NCI-H1694 (cell line): ENCODE results near the gene NCK2.

Source experiments
- DNase-seq: peaks from one replicate; lab custom pipeline; 2025; lab: John Stamatoyannopoulos, UW

The NCK2 gene

DNA sequence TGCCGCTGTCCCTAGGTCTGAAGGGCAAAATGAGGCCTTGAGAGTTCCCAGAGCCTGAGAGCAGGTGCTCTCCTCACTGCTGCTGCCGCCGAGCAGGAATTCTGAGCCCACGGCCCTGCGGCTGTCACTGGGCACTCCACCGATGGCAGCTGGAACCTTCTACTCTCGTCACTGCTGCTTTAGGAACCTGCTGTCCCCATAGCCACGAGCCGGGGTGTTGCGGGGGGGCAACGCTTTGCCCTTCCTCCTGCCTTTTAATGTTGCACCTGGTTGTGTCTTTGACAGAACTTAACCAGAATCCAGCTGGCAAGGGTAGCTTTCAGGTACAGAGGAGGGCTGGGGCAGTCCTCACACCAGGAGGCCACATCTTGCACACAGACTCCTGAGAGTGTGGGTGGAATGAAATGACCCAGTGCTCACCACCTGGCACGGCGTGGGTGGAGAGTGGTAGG, 32.3 kb downstream of the NCK2 start:
- DNase-seq: no peak

DNA sequence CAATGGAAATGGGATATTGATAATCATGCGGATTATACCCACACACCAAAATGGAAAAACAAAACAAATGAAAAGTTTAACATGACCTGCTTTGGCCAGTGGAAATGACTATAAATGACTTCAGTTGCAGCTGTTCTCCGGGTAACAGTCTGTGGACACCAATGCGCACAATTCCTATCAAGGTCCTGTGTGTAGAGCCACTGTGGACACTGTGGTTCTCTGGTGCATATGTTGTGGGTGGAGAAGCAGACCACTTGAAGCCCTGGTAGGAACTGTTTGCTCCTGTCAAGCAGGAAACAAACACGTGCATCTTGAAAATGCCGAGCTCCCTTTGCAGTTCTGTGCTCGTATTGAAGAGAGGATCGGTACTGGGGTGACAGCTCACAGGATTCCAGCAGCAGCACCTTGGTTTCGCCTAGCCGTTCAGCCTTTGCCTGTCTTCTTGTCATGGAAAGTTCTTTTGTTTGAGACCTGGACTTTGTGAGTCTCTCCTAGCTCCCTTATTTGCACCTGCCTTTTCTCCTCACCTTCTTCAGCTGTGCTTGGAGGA, 32.9 kb downstream of the NCK2 start:
- no peak for DNase-seq

DNA sequence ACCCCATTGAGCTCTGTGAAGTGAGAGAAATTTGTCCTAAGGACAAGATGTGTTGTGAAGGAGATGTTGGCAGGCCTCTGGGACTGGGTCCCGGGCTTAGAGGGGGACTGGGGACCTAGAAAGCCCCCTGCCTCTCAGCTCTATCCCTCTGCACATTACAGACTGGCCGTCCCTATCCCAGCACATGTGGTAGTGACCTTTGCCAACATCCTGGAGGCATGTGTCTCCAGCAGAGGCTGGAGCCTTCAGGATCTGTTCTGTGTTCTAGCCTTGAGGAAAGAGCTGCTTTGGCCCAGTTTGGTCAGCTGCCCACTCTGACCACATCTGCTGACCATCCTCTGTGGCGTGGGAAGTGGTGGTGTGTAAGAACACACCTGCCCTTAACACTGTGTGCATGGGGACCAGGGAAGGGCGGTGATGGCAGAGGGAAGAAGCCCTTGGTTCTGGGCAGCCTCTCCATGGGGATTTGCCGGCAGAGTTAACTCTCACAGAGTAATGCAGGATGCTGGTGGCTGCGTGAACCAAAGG, 33.4 kb downstream of the NCK2 start:
- no peak for DNase-seq

GRCh38 chr2:105779394-105779793, 34.7 kb downstream of the NCK2 start:
- DNase-seq: no peak

DNA sequence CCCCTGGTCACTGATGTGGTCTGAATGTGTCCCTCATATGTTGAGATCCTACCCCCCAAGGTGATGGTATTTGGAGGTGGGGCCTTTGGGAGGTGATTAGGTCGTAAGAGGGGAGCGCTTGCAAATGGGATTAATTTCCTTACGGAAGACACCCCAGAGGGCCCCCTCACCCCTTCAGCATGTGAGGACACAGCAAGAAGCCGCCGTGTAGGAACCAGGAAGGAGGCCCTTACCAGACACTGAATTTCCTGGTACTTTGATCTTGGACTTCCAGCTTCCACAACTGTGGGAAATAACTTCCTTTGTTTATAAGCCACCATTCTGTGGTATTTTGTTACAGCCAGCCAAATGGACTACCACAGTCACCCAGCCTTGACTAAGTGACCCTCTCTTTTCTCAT, 35.9 kb downstream of the NCK2 start:
- no peak for DNase-seq

GRCh38 chr2:105781274-105781978, 36.7 kb downstream of the NCK2 start:
- no peak for DNase-seq

GRCh38 chr2:105782123-105782522, 37.4 kb downstream of the NCK2 start:
- DNase-seq: no peak

DNA sequence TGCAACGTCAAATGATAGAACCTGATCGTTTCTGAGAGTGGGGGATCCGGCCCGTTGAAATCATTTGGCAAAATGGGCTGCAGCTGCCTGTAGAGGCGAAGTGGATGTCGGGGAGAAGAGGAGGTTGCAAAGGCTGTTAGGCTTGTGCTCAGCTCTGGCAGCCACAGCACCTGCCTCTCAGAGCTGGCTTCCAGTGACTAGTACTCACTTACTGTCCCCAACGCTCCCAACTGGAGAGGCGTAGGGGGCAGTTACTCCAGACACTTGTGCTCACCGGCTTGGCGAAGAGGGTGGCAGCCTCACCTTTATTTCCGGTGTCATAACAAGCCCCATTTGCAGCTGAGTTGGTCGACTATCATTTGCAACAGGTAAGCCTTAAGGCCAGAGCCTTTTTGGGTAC, 37.9 kb downstream of the NCK2 start:
- DNase-seq: no peak

GRCh38 chr2:105783151-105783738, 38.5 kb downstream of the NCK2 start:
- DNase-seq: no peak

DNA sequence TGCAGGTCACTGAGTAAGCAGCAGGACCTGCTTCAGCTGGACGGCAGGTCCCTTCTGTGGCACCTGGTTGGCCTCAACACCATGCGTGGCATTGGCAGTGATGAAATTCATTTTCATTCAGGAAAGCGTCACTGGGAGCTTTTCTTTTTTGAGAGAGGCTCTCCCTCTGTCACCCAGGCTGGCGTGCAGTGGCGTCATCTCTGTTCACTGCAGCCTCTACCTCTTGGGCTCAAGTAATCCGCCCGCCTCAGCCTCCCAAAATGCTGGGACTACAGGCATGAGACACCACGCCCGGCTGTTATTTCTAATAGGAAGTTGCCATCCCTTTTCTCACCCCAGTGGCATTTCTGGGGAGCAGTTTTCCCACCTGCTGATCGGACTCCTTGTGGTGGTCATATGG, 39.3 kb downstream of the NCK2 start:
- no peak for DNase-seq

GRCh38 chr2:105784589-105784988, 39.9 kb downstream of the NCK2 start:
- DNase-seq: no peak

- no peak for DNase-seq
These were observed 40.6 kb downstream of the NCK2 start for GRCh38 chr2:105785095-105785847.

- DNase-seq: no peak
These were observed 41.8 kb downstream of the NCK2 start for GRCh38 chr2:105786231-105787230.

- no peak for DNase-seq
These were observed 42.9 kb downstream of the NCK2 start for GRCh38 chr2:105787376-105788318.

GRCh38 chr2:105788670-105789290, 44.1 kb downstream of the NCK2 start:
- DNase-seq: no peak

DNA sequence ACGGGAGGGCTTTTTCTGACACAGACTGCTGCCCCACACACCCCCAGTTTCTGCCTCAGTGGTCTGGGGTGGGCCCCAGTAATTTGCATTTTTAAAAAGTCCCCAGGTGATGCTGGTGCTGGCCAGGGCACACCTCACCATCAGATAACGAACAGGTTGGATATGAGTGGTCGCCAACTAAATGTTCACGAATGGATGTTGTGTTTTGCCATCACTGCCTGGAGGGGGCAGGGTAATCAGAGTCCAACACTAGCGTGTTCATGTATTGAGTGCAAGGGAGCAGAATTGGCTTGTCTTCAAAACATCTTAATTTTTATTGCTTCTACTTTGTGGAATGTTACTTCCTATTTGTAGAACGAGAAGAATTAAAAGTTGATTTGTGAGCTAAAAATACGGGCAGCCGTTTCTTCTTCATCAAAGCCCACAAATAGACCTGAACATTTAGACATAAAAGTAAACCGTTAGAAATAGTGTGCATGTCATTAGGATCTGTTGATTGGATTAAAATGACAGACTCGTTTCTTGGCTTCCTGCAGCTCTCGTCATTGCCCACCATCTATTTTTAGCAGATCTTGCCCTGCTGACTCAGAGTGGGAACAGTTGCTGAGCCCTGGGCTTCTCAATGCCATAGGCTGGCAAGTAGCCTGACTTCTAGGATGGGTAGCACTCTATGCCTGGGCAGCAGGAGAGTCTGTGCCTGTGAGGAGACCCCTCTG, 45.2 kb downstream of the NCK2 start:
- DNase-seq: peak; percentile 81

- peak; percentile 12 for DNase-seq
These were observed 45.9 kb downstream of the NCK2 start for GRCh38 chr2:105790461-105791149.

DNA sequence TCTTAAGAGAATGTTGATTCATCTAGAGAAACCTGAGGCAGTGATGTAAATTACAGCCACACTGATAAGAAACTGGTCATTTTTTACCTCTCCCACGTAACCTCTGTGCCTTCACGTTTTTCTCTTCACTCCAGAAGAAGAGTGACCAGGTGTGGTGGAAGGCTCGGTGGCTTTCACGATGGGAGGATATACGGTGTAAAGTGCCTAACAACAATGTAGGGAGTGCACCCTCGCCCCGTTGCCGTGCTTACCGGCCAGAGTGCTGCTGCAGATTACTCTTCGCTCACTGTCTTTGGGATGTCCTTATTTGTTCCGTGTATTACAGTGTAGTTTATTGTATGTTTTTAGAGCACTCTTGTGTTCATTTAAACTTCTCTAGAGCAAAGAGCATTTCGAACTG, 46.5 kb downstream of the NCK2 start:
- DNase-seq: no peak
